ENCODE results near the gene NSUN5.
"Not testable (repeated sequence)": the region's sequence is repeated elsewhere in the genome, so short reads cannot be mapped to it uniquely, and the experiment has no call there.

DNA sequence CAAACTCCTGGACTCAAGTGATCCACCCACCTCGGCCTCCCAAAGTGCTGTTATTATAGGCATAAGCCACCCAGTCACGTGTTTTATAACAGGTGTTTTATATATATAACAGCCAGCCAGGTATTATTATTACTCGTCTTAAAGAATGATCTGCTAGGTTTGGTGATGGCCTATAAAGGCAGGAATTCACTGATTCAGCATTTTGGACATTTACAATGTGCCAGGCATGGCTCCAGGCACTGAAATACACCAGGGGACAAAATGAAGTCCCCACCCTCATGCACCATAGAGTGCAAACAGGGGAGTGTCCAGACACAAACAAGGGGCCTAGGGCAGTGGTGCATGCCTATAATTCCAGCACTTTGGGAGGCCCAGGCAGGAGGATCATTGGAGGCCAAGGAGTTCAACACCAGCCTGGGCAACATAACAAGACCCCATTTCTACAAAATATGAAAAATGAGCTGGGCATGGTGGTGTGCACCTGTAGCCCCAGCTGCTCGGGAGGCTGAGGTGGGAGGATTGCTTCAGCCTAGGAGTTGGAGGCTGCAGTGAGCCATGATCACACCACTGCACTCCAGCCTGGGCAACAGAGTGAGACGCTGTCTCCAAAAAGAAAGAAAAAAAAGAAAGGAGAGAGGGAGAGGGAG is 14.9 kb upstream of the NSUN5 start:
- TF ChIP-seq, protein P1, sequence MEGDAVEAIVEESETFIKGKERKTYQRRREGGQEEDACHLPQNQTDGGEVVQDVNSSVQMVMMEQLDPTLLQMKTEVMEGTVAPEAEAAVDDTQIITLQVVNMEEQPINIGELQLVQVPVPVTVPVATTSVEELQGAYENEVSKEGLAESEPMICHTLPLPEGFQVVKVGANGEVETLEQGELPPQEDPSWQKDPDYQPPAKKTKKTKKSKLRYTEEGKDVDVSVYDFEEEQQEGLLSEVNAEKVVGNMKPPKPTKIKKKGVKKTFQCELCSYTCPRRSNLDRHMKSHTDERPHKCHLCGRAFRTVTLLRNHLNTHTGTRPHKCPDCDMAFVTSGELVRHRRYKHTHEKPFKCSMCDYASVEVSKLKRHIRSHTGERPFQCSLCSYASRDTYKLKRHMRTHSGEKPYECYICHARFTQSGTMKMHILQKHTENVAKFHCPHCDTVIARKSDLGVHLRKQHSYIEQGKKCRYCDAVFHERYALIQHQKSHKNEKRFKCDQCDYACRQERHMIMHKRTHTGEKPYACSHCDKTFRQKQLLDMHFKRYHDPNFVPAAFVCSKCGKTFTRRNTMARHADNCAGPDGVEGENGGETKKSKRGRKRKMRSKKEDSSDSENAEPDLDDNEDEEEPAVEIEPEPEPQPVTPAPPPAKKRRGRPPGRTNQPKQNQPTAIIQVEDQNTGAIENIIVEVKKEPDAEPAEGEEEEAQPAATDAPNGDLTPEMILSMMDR (conservative IDR thresholded peaks at IDR 0.05), result not testable (repeated sequence)
- not testable (repeated sequence) for TF ChIP-seq EZH2 (IDR thresholded peaks at IDR 0.05; ENCODE audit: low read depth)
